ENCODE results near the gene LRRC18.

GRCh38 chr10:48970046-48970445 lies 30.4 kb upstream of the LRRC18 start:
- TF ChIP-seq, protein P1, sequence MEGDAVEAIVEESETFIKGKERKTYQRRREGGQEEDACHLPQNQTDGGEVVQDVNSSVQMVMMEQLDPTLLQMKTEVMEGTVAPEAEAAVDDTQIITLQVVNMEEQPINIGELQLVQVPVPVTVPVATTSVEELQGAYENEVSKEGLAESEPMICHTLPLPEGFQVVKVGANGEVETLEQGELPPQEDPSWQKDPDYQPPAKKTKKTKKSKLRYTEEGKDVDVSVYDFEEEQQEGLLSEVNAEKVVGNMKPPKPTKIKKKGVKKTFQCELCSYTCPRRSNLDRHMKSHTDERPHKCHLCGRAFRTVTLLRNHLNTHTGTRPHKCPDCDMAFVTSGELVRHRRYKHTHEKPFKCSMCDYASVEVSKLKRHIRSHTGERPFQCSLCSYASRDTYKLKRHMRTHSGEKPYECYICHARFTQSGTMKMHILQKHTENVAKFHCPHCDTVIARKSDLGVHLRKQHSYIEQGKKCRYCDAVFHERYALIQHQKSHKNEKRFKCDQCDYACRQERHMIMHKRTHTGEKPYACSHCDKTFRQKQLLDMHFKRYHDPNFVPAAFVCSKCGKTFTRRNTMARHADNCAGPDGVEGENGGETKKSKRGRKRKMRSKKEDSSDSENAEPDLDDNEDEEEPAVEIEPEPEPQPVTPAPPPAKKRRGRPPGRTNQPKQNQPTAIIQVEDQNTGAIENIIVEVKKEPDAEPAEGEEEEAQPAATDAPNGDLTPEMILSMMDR (IDR thresholded peaks at IDR 0.05), result no peak
- TF ChIP-seq POLR2A (IDR thresholded peaks at IDR 0.05) (no peak), EP300 (IDR thresholded peaks at IDR 0.05) (no peak)
